ENCODE measurements around the gene STK38. TPM values are rescaled to one million over a fixed set of nuclear protein-coding genes. Genes with fewer than 3 reads are reported as not detected.

The STK38 gene
- polyA plus RNA-seq, 2 of the 4 experiments (the other 2 are of a cell fraction): 30.0 to 30.9 TPM

DNA sequence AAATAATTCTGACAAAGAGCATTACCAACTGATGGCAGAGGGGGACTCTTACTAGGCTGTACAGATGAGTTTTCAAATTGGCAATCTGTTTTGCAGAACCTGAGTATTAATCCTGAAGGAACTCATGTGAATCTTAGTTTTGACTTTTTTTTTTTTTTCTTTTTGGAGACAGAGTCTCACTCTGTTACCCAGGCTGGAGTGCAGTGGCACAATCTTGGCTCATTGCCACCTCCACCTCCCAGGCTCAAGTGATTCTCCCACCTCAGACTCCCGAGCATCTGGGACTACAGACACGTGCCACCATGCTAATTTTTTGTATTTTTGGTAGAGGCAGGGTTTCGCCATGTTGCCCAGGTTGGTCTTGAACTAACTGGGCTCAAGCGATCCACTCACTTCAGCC lies 55.2 kb downstream of the STK38 start:
- Histone ChIP-seq H3K4me3 (no peak overlapping the region), H3K9me3 (no peaks in the 10 kb centered on the region), H3K27ac (no peak overlapping the region), H3K4me2 (no peak overlapping the region), H3K4me1 (0 out of 3 replicates have a peak, but pooled peaks cover 2% of the 10 kb centered on the region)
- ATAC-seq (no peak), DNase-seq (ENCODE audit: low read depth in 1 of 2, low spot score in 1 of 2) (no peak), FAIRE-seq (no peak)
- ChIA-PET CTCF (interaction anchor here (0.7 kb wide), 1 partner anchor 267 kb away, joined by 3 read pairs; no protein-coding TSS in a partner anchor), POLR2A (no interaction called here)
- WGBS (ENCODE audit: missing lambda C conversion rate): 83% methylated on average over 4 of the region's 4 CpGs
- TF ChIP-seq RCOR1 (IDR thresholded peaks at IDR 0.05; ENCODE audit: low read depth, low read length): no peak
- no peak for TF ChIP-seq POLR2A (IDR thresholded peaks at IDR 0.05; ENCODE audit: low read length)

DNA sequence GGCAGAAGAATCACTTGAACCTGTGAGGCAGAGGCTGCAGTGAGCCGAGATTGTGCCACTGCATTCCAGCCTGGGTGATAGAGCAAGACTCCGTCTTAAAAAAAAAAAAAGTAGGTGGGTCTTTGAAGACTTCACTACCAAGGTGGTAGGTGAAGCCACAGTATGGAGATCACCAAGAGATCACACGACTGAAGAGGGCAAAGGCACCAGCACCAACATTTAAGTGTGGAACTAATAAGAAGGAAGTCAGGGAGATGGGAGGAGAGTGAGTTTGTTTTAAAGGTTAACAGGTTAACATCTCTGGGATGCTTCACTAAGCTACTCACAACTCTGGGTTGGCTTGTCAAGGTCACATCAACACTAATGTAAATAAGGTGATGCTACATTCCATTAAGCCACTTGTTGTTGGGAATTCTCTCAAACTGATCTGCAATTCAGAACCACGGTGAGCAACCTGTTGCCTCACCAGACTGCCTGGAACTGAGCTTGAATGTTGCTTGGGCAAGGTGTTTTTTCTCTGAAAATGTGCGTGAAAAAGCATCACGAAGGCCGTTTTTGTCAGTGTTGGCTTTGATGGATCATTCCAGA lies 55.8 kb downstream of the STK38 start:
- TF ChIP-seq CBX2 (IDR thresholded peaks at IDR 0.05; ENCODE audit: borderline replicate concordance, low read depth): no peak
- TF ChIP-seq, protein P1, sequence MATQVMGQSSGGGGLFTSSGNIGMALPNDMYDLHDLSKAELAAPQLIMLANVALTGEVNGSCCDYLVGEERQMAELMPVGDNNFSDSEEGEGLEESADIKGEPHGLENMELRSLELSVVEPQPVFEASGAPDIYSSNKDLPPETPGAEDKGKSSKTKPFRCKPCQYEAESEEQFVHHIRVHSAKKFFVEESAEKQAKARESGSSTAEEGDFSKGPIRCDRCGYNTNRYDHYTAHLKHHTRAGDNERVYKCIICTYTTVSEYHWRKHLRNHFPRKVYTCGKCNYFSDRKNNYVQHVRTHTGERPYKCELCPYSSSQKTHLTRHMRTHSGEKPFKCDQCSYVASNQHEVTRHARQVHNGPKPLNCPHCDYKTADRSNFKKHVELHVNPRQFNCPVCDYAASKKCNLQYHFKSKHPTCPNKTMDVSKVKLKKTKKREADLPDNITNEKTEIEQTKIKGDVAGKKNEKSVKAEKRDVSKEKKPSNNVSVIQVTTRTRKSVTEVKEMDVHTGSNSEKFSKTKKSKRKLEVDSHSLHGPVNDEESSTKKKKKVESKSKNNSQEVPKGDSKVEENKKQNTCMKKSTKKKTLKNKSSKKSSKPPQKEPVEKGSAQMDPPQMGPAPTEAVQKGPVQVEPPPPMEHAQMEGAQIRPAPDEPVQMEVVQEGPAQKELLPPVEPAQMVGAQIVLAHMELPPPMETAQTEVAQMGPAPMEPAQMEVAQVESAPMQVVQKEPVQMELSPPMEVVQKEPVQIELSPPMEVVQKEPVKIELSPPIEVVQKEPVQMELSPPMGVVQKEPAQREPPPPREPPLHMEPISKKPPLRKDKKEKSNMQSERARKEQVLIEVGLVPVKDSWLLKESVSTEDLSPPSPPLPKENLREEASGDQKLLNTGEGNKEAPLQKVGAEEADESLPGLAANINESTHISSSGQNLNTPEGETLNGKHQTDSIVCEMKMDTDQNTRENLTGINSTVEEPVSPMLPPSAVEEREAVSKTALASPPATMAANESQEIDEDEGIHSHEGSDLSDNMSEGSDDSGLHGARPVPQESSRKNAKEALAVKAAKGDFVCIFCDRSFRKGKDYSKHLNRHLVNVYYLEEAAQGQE (IDR thresholded peaks at IDR 0.05): peak; percentile 58; the same call in 1 of the 2 replicates
- Histone ChIP-seq H3K4me3 (no peak overlapping the region), H3K27ac (no peak overlapping the region), H3K4me2 (no peak overlapping the region), H3K4me1 (0 out of 3 replicates have a peak, but pooled peaks cover 2% of the 10 kb centered on the region), H3K9me3 (no peaks in the 10 kb centered on the region)
- WGBS (ENCODE audit: missing lambda C conversion rate): 90% methylated on average over 7 of the region's 7 CpGs
- DNase-seq (ENCODE audit: low read depth in 1 of 2, low spot score in 1 of 2) (peak in 1 of 2 experiments; percentile 19), ATAC-seq (no peak), FAIRE-seq (no peak)
- POLR2A ChIA-PET: no interaction called here
- CTCF ChIA-PET: interaction anchor here (0.7 kb wide), 1 partner anchor 268 kb away, joined by 3 read pairs; no protein-coding TSS in a partner anchor

DNA sequence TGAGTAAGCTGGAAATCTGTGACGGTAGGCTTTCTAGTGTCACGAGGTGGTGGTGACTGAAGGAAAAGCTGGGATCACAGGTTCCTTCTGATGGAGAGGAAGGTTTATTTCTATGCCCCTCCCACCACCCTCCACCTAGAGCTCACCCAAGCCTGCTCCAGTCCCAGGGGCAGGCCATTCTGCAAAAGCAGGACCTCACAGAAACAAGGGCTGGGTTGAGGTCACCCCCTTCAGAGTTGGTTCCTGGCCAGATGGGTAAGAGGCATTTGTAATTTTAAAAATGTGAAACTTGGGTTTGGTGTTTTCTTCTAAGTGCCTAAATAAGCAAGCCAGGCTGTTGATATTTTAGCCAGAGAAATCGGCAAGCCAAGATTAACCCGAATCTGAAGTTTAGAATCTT lies 57.9 kb downstream of the STK38 start:
- Histone ChIP-seq H3K4me1 (0 out of 3 replicates have a peak, but pooled peaks cover 2% of the 10 kb centered on the region), H3K9me3 (no peaks in the 10 kb centered on the region), H3K4me3 (no peak overlapping the region), H3K4me2 (no peak overlapping the region), H3K27ac (no peak overlapping the region)
- TF ChIP-seq JUNB (IDR thresholded peaks at IDR 0.05) (no peak), ZFP36 (IDR thresholded peaks at IDR 0.05; ENCODE audit: borderline replicate concordance, partially characterized antibody) (no peak), RAD21 (conservative IDR thresholded peaks at IDR 0.05 in 1 of 2, IDR thresholded peaks at IDR 0.05 in 1 of 2) (no peak), HOXA7 (CRISPR knock-in tag; IDR thresholded peaks at IDR 0.05) (no peak), NFE2L2 (conservative IDR thresholded peaks at IDR 0.05; ENCODE audit: low read length) (no peak), KDM1A (IDR thresholded peaks at IDR 0.05; ENCODE audit: low read depth) (no peak)
- no peak for DNase-seq (ENCODE audit: low read depth in 1 of 2, low spot score in 1 of 2)
- 89% methylated on average over 4 of the region's 4 CpGs for WGBS (ENCODE audit: missing lambda C conversion rate)
- ATAC-seq: no peak
- CTCF ChIA-PET: no interaction called here
- no peak for FAIRE-seq
- POLR2A ChIA-PET: no interaction called here

DNA sequence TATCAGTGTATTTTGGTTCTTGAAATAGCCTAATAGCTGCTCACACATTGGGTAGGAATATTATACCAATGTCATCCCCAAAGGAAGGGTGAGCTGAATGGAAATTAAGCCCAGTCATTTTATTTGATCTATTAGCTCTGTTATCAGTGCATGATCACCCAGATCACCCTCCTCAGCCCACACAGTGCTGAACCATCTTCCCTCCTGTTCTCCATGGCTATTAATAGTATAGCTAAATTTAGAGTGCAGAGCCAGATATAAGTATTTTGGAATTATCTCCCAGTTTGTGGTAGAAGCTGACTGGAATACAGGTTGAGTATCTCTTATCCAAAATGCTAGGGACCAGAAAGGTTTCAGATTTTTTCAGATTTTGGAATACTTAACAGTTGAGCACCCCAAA lies 59.1 kb downstream of the STK38 start:
- no peak overlapping the region for H3K4me2 ChIP-seq
- POLR2A ChIA-PET: no interaction called here

More for the DNA sequence above, 59.1 kb downstream of the STK38 start:
- CTCF ChIA-PET: interaction anchor here (1.0 to 1.2 kb wide), 2 partner anchors 9 to 15 kb away, joined by 3 read pairs; no protein-coding TSS in a partner anchor
- FAIRE-seq (no peak), ATAC-seq (no peak), DNase-seq (ENCODE audit: low read depth in 1 of 2, low spot score in 1 of 2) (no peak)
- Histone ChIP-seq H3K27ac (no peak overlapping the region), H3K4me3 (no peak overlapping the region), H3K4me1 (0 out of 3 replicates have a peak, but pooled peaks cover 2% of the 10 kb centered on the region), H3K9me3 (no peaks in the 10 kb centered on the region)
- TF ChIP-seq HOXB5 (CRISPR knock-in tag; IDR thresholded peaks at IDR 0.05) (no peak), EHF (CRISPR knock-in tag; IDR thresholded peaks at IDR 0.05) (no peak), EHMT2 (IDR thresholded peaks at IDR 0.05; ENCODE audit: low read depth) (no peak), NR3C1 (IDR thresholded peaks at IDR 0.05) (no peak)
- TF ChIP-seq, protein P2, sequence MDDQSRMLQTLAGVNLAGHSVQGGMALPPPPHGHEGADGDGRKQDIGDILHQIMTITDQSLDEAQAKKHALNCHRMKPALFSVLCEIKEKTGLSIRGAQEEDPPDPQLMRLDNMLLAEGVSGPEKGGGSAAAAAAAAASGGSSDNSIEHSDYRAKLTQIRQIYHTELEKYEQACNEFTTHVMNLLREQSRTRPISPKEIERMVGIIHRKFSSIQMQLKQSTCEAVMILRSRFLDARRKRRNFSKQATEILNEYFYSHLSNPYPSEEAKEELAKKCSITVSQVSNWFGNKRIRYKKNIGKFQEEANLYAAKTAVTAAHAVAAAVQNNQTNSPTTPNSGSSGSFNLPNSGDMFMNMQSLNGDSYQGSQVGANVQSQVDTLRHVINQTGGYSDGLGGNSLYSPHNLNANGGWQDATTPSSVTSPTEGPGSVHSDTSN (IDR thresholded peaks at IDR 0.05): no peak
- TF ChIP-seq, protein P3, sequence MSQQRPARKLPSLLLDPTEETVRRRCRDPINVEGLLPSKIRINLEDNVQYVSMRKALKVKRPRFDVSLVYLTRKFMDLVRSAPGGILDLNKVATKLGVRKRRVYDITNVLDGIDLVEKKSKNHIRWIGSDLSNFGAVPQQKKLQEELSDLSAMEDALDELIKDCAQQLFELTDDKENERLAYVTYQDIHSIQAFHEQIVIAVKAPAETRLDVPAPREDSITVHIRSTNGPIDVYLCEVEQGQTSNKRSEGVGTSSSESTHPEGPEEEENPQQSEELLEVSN (IDR thresholded peaks at IDR 0.05; ENCODE audit: borderline replicate concordance, low read depth): no peak

Data from A549 (cell line).